ENCODE measurements around the gene SMIM13.
A peak's percentile ranks its signal among the peaks of the same experiment; 100 is the strongest.
"Not testable (repeated sequence)": the region's sequence is repeated elsewhere in the genome, so short reads cannot be mapped to it uniquely, and the experiment has no call there.

Gene SMIM13

DNA sequence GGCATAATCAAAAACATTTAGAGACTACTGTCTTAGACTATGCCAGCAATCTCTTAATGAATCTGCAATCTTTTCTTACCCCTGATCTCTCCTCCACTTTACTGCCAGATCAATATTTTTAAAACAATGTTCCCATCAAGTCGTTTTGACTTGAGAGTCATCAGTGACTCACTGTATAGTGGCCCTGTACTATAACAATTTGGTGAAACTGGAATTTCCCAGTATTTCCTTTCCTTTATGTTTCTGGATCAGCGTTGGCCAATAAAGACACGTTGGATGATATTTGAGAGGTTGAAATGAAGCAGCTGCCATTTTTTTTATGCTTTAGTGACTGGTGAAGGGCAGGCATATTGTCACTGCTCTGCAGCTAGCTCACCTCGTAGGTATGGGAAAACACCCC is 10.1 kb upstream of the SMIM13 start:
- TF ChIP-seq, protein P1, sequence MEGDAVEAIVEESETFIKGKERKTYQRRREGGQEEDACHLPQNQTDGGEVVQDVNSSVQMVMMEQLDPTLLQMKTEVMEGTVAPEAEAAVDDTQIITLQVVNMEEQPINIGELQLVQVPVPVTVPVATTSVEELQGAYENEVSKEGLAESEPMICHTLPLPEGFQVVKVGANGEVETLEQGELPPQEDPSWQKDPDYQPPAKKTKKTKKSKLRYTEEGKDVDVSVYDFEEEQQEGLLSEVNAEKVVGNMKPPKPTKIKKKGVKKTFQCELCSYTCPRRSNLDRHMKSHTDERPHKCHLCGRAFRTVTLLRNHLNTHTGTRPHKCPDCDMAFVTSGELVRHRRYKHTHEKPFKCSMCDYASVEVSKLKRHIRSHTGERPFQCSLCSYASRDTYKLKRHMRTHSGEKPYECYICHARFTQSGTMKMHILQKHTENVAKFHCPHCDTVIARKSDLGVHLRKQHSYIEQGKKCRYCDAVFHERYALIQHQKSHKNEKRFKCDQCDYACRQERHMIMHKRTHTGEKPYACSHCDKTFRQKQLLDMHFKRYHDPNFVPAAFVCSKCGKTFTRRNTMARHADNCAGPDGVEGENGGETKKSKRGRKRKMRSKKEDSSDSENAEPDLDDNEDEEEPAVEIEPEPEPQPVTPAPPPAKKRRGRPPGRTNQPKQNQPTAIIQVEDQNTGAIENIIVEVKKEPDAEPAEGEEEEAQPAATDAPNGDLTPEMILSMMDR (IDR thresholded peaks at IDR 0.05; ENCODE audit: low read depth, low read length) = no peak
- DNase-seq (ENCODE audit: extremely low read depth, low read depth) = no peak

DNA sequence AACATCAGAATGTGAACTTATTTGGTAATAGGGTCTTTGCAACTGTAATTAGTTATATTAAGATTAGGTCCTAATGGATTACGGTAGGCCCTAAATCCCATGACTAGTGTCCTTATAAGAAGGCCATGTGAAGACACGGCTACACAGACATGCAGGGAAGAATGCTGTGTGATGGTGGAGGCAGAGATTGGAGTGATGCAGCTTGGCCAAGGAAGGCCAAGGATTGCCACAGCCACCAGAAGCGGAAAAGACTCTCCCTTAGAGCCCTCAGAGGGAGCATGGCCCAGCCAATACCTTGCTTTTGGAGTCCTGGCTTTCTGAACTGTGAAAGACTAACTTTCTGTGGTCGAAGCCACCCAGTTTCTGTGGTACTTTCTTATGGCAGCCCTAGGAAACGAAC is 9.7 kb upstream of the SMIM13 start:
- DNase-seq (ENCODE audit: extremely low read depth, low read depth) = no peak
- TF ChIP-seq, protein P1 (IDR thresholded peaks at IDR 0.05; ENCODE audit: low read depth, low read length) = no peak

DNA sequence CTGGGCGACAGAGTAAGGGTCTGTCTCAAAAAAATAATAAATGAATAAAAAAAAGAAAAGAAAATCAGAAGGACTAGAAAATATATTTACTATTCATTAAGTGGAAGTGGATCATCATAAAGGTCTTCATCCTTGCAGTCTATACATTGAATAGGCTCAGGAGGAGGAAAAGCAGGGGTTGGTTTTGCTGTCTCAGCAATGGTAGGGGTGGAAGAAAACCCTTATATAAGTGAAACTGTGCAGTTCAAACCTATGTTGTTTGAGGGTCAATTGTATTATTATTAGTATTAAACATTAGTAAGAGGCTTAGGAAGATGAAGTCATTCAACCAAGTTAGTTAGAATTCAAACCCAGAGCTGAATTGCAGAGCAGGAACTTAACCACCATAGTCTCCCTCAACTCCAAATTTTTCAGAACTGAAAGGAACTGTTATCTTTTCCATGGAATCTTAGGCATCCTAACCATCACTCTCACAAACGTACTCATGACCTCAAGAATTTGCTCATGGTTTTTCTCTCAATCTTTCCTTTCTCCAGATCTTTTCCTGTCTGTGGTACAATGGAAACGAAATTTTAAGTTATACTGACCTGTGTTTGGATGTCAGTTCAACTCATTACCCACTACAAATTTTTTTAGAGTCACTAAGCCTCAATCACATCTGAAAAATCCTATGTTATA is 7.7 kb upstream of the SMIM13 start:
- no peak for DNase-seq (ENCODE audit: extremely low read depth, low read depth)
- TF ChIP-seq, protein P1 (IDR thresholded peaks at IDR 0.05; ENCODE audit: low read depth, low read length) = no peak

DNA sequence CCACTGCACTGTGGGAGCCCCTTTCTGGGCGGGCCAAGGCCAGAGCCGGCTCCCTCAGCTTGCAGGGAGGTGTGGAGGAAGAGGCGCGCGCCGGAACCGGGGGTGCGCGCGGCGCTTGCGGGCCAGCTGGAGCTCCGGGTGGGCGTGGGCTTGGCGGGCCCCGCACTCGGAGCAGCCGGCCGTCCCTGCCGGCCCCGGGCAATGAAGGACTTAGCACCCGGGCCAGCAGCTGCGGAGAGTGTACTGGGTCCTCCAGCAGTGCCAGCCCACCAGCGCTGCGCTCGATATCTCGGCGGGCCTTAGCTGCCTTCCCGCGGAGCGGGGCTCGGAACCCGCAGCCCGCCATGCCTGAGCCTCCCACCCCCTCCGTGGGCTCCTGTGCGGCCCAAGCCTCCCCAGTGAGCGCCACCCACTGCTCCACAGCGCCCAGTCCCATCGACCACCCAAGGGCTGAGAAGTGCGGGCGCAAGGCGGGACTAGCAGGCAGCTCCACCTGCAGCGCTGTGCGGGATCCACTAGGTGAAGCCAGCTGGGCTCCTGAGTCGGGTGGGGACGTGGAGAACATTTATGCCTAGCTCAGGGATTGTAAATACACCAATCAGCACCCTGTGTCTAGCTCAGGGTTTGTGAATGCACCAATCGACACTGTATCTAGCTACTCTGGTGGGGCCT is 6.4 kb upstream of the SMIM13 start:
- DNase-seq (ENCODE audit: extremely low read depth, low read depth) = not testable (repeated sequence)

DNA sequence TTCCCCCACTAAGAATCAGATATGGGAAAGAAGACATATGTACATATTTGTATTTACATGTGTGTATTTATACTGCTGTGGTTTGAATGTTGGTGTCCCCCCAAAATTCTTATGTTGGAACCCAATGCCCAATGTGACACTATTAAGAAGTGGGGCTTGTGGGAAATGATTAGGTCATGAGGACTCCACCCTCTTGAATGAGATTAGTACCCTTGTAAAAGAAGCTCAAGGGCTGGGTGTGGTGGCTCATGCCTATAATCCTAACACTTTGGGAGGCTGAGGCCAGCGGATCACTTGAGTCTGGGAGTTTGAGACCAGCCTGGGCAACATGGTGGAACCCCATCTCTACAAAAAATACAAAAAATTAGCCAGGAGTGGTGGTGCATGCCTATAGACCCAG is 3.9 kb upstream of the SMIM13 start:
- TF ChIP-seq, protein P1 (IDR thresholded peaks at IDR 0.05; ENCODE audit: low read depth, low read length) = no peak
- no peak for DNase-seq (ENCODE audit: extremely low read depth, low read depth)

DNA sequence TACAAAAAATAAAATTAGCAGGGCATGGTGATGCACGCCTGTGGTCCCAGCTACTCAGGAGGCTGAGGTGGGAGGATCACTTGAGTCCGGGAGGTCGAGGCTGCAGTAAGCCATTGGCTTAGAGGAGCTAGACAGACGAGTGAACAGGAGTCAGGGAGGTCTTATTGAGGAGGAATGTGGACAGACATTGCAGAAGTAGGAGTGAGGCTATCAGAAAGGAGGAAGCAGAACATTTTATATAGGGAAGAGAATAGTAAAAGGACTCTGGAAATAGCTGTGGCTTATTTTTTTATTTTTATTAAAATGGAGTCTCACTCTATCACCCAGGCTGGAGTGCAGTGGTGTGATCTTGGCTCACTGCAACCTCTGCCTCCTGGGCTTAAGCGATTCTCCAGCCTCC is 2.5 kb upstream of the SMIM13 start:
- not testable (repeated sequence) for DNase-seq (ENCODE audit: extremely low read depth, low read depth)

DNA sequence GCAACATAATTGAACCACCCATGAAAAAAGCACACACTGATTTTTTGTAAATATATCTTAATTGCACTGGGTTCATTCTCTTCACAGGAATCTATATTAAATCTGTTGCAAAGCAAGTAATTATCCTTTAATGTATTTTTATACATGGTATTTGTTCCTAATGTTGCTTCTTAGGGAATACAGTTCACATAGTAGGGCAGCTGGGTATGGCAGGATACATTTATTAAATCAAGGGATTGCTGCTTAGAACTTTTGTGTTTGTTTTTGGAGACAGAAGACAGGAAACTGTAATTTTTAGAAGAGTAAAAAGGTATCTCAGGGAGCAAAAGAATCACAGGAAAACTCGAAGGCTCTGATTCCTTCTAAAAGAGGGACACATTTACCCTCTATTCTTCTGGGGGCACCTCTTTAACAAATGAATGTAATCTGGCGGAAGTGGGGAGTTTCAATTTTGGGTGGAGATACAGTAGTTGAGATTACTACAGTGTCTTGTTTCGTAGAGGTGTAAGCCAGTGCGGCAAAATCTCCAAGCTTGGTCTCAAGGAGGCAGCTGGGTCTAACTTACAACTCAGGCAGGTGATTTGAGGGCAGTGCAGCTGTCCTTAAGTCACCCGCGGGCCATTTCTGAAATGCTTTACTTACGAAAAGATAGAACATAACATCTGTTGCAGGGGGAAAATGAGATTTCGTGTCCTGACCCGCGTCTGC is 812 bp upstream of the SMIM13 start:
- DNase-seq (ENCODE audit: extremely low read depth, low read depth) = peak; percentile 2
- TF ChIP-seq, protein P1 (IDR thresholded peaks at IDR 0.05; ENCODE audit: low read depth, low read length) = no peak; the same call in 1 of the 2 replicates

DNA sequence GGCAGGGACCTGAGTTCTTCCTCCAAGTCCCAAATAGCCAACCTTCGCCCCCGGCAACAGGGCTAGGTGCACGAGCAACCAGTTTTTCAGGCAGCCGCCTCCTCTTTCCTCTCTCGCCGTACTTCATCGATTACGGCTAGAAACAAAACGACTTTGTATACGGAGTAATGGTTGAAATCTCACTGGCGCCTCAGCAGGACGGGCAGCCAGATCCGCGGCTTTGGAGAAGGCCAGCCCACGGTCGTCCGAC is 333 bp upstream of the SMIM13 start:
- TF ChIP-seq, protein P1 (IDR thresholded peaks at IDR 0.05; ENCODE audit: low read depth, low read length) = no peak
- no peak for DNase-seq (ENCODE audit: extremely low read depth, low read depth)

Data from AG09319 (cell line).